Measurements from ENCODE around the gene SCART1. TPM values are rescaled to one million over a fixed set of nuclear protein-coding genes. Genes with fewer than 3 reads are reported as not detected.
"Not testable (repeated sequence)": the region's sequence is repeated elsewhere in the genome, so short reads cannot be mapped to it uniquely, and the experiment has no call there.

Gene SCART1
- polyA plus RNA-seq, 1 donor from 2014 or later = not detected

DNA sequence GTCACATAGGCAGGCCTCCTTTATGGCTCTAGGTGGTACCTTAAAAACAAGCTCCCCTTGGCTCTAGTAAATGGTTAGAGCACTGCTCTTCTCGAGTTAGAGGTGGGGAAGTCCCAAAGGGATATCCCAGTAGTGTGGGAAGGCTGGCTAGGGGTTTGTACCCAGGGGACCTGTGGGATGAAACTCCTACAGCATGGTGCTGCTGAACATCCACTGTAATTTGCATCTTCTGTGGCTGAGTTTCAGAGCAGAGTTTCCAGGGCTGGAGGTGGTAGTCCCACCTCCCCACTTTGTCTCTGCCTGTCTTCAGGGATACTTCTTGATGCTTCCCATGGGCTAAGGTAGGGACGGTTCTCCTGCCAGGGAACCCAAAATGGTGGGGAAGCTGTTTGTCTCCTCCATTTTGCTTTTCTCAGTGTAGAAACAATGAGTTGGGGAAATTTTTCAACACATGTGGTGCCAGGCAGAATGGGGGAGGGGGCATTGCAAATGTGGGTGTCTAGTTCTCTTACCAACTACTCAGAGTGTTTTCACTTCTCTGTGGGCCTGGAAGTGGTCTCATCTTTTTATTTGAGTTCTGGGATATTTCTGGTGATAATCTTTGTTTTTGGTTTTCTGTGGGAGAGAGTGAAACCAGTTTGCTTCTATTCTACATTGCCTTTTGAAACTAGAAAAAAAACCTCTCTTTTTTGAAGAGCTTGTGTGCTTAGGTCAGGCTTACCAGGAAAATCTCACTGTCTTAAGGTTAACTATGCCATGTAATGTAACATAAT, 36.3 kb downstream of the SCART1 start:
- no peaks in the 10 kb centered on the region for H3K4me1 Mint-ChIP-seq
- H3K27me3 Mint-ChIP-seq = peaks cover 3% of the 10 kb centered on the region
- no peak overlapping the region for H3K27ac Mint-ChIP-seq
- H3K9me3 Mint-ChIP-seq = peaks cover under 1 to 23% (median 15%) of the 10 kb centered on the region in 3 donors
- peaks cover 6% of the 10 kb centered on the region for H3K36me3 Mint-ChIP-seq
- no peak overlapping the region for H3K4me3 Mint-ChIP-seq

- H3K27ac Mint-ChIP-seq, H3K27me3 Mint-ChIP-seq, H3K4me3 Mint-ChIP-seq, H3K36me3 Mint-ChIP-seq, H3K4me1 Mint-ChIP-seq: not testable (repeated sequence)
- peaks cover 2 to 11% (median 3%) of the 10 kb centered on the region in 3 donors for H3K9me3 Mint-ChIP-seq
Measured at GRCh38 chr10:133493562-133493961, 39.8 kb downstream of the SCART1 start.

GRCh38 chr10:133497363-133497762, 43.6 kb downstream of the SCART1 start:
- H3K9me3 Mint-ChIP-seq = peaks cover 3 to 16% (median 7%) of the 10 kb centered on the region in 3 donors
- H3K4me3 Mint-ChIP-seq, H3K4me1 Mint-ChIP-seq, H3K27ac Mint-ChIP-seq, H3K27me3 Mint-ChIP-seq, H3K36me3 Mint-ChIP-seq: not testable (repeated sequence)

GRCh38 chr10:133499176-133499575, 45.4 kb downstream of the SCART1 start:
- not testable (repeated sequence) for H3K4me1 Mint-ChIP-seq, H3K27me3 Mint-ChIP-seq, H3K36me3 Mint-ChIP-seq
- Mint-ChIP-seq H3K9me3 (peaks cover 3 to 16% (median 7%) of the 10 kb centered on the region in 3 donors), H3K4me3 (peak overlapping the region in 1 of 4 donors; percentile 33), H3K27ac (peak overlapping the region in 1 of 3 donors; percentile 19)

GRCh38 chr10:133500897-133501296, 47.2 kb downstream of the SCART1 start:
- H3K36me3 Mint-ChIP-seq, H3K4me1 Mint-ChIP-seq, H3K27me3 Mint-ChIP-seq, H3K27ac Mint-ChIP-seq, H3K4me3 Mint-ChIP-seq: not testable (repeated sequence)
- peaks cover 3 to 16% (median 7%) of the 10 kb centered on the region in 3 donors for H3K9me3 Mint-ChIP-seq

DNA sequence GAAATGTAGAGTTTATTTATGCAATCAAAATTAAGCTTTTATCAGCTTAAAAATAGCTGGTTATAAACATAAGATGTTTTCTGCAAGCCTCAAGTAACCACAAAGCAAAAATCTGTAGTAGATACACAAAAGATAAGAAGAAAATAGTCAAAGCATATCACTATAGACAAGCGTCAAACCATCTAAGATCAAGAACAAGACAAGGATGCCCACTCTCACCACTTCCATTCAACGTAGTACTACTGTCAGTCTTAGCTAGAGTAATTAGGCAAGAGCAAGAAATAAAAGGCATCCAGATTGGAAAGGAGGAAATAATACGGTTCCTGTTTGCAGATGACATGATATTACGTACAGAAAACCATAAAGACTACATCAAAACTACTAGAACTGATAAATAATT, 56.0 kb downstream of the SCART1 start:
- Mint-ChIP-seq H3K27me3 (peaks cover 31% of the 10 kb centered on the region), H3K36me3 (peaks cover 4% of the 10 kb centered on the region), H3K9me3 (peaks cover 12 to 20% (median 12%) of the 10 kb centered on the region in 3 donors), H3K27ac (peak overlapping the region in 1 of 3 donors; percentile 50), H3K4me1 (no peaks in the 10 kb centered on the region), H3K4me3 (no peak overlapping the region)

- Mint-ChIP-seq H3K9me3 (peaks cover 12 to 20% (median 12%) of the 10 kb centered on the region in 3 donors), H3K27ac (no peak overlapping the region), H3K4me1 (no peaks in the 10 kb centered on the region), H3K27me3 (peaks cover 31% of the 10 kb centered on the region), H3K36me3 (peaks cover 2% of the 10 kb centered on the region), H3K4me3 (no peak overlapping the region)
Measured at GRCh38 chr10:133511408-133511807, 57.7 kb downstream of the SCART1 start.

DNA sequence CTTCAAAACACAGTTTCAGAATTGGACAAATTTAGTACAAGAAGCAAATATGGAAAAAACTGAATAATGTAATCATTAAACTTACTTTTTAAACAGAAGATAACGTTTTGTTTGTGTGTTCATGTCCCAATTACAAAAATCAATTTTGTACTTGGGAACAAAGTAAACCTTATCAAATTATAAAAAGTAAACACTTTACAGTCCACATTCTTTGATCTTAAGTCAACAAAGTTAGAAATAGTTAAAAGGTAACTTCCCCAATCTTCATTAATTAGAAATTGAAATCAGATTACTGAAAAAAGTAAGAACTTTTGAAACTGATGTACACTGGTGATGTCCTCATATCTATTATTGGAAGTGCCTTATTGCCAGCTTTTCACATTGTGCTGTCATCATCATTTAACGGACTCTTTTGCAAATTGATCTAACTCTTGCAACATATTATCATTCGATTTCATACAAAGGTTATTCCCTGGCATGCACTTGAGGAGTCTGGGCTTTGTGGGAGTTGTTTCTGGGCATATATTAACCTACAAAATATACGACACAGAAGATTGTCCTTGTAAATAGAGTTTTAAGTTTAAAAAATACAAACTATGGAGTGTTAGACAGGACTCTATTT, 58.3 kb downstream of the SCART1 start:
- no peaks in the 10 kb centered on the region for H3K4me1 Mint-ChIP-seq
- H3K4me3 Mint-ChIP-seq = no peak overlapping the region
- H3K27ac Mint-ChIP-seq = no peak overlapping the region
- peaks cover 32% of the 10 kb centered on the region for H3K27me3 Mint-ChIP-seq
- peaks cover 12 to 20% (median 12%) of the 10 kb centered on the region in 3 donors for H3K9me3 Mint-ChIP-seq
- peaks cover 3% of the 10 kb centered on the region for H3K36me3 Mint-ChIP-seq

DNA sequence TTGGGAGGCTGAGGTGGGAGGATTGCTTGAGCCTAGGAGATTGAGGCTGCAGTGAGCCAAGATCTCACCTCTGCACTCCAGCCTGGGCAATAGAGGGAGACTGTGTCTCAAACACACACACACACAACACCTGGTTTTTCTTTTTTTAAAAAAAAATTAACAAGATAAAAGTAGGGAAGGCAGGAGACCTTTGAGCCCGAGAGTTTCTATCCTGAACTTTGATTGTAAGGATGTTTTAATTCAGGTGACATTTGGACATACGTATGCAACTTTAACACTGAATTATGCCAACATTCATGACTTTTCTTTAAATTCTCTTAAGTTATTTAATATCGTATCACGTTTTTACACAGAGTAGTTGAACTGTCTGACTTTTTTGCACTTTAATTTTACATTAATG, 61.7 kb downstream of the SCART1 start:
- Mint-ChIP-seq H3K4me3 (no peak overlapping the region), H3K9me3 (peaks cover 0 to 9% (median 0%) of the 10 kb centered on the region in 3 donors), H3K27ac (no peak overlapping the region), H3K4me1 (peaks cover 1 to 5% (median 4%) of the 10 kb centered on the region in 3 donors), H3K36me3 (peaks cover 3% of the 10 kb centered on the region), H3K27me3 (peaks cover 13% of the 10 kb centered on the region)

DNA sequence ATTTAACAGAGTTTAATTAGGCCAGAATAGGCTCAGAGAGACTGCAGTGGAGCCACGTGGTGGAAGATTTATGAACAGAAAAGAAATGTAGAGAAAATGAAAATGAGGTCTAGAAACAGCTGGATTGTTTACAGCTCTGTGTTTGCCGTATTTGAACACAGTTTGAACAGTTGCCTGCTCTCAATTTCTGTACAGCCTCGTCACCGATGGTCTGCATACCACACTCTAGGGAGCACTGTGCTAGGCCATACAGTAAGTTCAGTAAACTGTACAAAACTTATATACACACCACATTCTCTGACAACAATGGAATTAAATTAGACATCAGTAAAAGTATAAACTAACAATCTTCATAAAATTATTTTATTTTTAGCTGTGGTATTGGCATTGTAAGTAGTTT, 62.3 kb downstream of the SCART1 start:
- peaks cover 0 to 5% (median 0%) of the 10 kb centered on the region in 3 donors for H3K9me3 Mint-ChIP-seq
- H3K27me3 Mint-ChIP-seq = peaks cover 11% of the 10 kb centered on the region
- H3K27ac Mint-ChIP-seq = no peak overlapping the region
- no peak overlapping the region for H3K4me3 Mint-ChIP-seq
- peaks cover 2% of the 10 kb centered on the region for H3K36me3 Mint-ChIP-seq
- peaks cover 3 to 5% (median 4%) of the 10 kb centered on the region in 3 donors for H3K4me1 Mint-ChIP-seq

DNA sequence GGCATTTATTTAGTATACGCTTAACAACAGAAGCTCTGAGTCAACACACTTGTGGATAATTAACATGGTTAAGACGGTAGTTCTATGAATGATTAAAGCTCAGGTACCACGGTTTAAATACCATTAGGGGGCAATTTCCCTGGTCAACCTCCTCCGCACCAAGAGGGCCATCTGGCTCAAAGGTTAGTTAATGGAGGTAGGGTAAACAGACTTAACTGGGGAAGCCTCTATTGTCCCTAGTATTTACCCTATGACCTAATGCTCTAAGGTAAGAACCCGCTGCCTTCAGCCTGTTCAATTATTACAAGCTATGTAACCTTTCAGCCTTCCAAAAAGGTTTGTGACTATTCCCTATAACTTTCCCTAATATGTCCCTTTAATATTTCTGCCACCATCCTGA, 64.8 kb downstream of the SCART1 start:
- H3K36me3 Mint-ChIP-seq, H3K4me1 Mint-ChIP-seq, H3K27me3 Mint-ChIP-seq: not testable (repeated sequence)

More for the DNA sequence above, 64.8 kb downstream of the SCART1 start:
- not testable (repeated sequence) for H3K4me3 Mint-ChIP-seq, H3K27ac Mint-ChIP-seq
- peaks cover 2 to 16% (median 5%) of the 10 kb centered on the region in 3 donors for H3K9me3 Mint-ChIP-seq

Other genes starting within 250 kb of the SCART1 start
- not detected for gene UTF1, start 223.7 kb upstream of the SCART1 start, polyA plus RNA-seq
- gene VENTX, start 216.1 kb upstream of the SCART1 start, polyA plus RNA-seq = not detected
- gene ADAM8, start 177.1 kb upstream of the SCART1 start, polyA plus RNA-seq = 70.9 TPM
- gene TUBGCP2, start 145.1 kb upstream of the SCART1 start, polyA plus RNA-seq = 32.1 TPM
- 107 TPM for gene ZNF511, start 145.0 kb upstream of the SCART1 start, polyA plus RNA-seq
- gene CALY, start 117.0 kb upstream of the SCART1 start, polyA plus RNA-seq = not detected
- not detected for gene PRAP1, start 106.6 kb upstream of the SCART1 start, polyA plus RNA-seq
- gene FUOM, start 95.9 kb upstream of the SCART1 start, polyA plus RNA-seq = 37.1 TPM
- gene ECHS1, start 80.6 kb upstream of the SCART1 start, polyA plus RNA-seq = 117 TPM
- 55.4 TPM for gene PAOX, start 74.7 kb upstream of the SCART1 start, polyA plus RNA-seq
- 51.8 TPM for gene MTG1, start 59.8 kb upstream of the SCART1 start, polyA plus RNA-seq
- gene SPRN, start 29.3 kb upstream of the SCART1 start, polyA plus RNA-seq = 0.40 TPM
- not detected for gene CYP2E1, start 73.4 kb downstream of the SCART1 start, polyA plus RNA-seq
- gene SYCE1, start 111.6 kb downstream of the SCART1 start, polyA plus RNA-seq = not detected
- gene FRG2B, start 172.8 kb downstream of the SCART1 start, polyA plus RNA-seq = not detected